H9 (cell line): Measurements from ENCODE around the gene SDC3. TPM values are rescaled to one million over a fixed set of nuclear protein-coding genes. Genes with fewer than 3 reads are reported as not detected.

Experiments
- DNase-seq: peaks from one replicate; pipeline ENCODE4 v3.0.0-alpha.2; 2017
- H2AFZ ChIP-seq: one replicate; pipeline ENCODE4 v1.6.1; 2013; ENCODE audit warnings: mild to moderate bottlenecking, low read length, control low read depth, moderate library complexity
- H2AK5ac ChIP-seq: 2 replicates; pipeline ENCODE4 v1.6.1; 2013; ENCODE audit warnings: low read length, control low read depth, mixed read lengths; ENCODE audit not compliant: insufficient read length
- H2BK120ac ChIP-seq: one replicate; pipeline ENCODE4 v1.6.1; 2013; ENCODE audit warnings: low read depth, mild to moderate bottlenecking, low read length, control low read depth, inconsistent platforms; ENCODE audit not compliant: poor library complexity, severe bottlenecking
- H2BK12ac ChIP-seq: 2 replicates; pipeline ENCODE4 v1.6.1; 2013; ENCODE audit warnings: low read length, control low read depth, mixed read lengths, low read depth; ENCODE audit not compliant: insufficient read length
- H2BK15ac ChIP-seq: 2 replicates; pipeline ENCODE4 v1.6.1; 2013; ENCODE audit warnings: low read depth, low read length, control low read depth
- H2BK20ac ChIP-seq: one replicate; pipeline ENCODE4 v1.6.1; 2013; ENCODE audit warnings: low read depth, mild to moderate bottlenecking, low read length, control low read depth, inconsistent platforms; ENCODE audit not compliant: poor library complexity, severe bottlenecking
- H2BK5ac ChIP-seq: 2 replicates; pipeline ENCODE4 v1.6.1; 2013; ENCODE audit warnings: low read length, control low read depth, mixed read lengths; ENCODE audit not compliant: insufficient read length
- H3K14ac ChIP-seq: 2 replicates; pipeline ENCODE4 v1.6.1; 2013; ENCODE audit warnings: low read length, control low read depth; ENCODE audit not compliant: insufficient read depth
- H3K18ac ChIP-seq: 2 replicates; pipeline ENCODE4 v1.6.1; 2013; ENCODE audit warnings: low read depth, mild to moderate bottlenecking, mixed read lengths, low read length, control low read depth; ENCODE audit not compliant: insufficient read length
- H3K23ac ChIP-seq: 2 replicates; pipeline ENCODE4 v1.6.1; 2013; ENCODE audit warnings: low read length, control low read depth, mixed read lengths, low read depth; ENCODE audit not compliant: insufficient read length
- H3K23me2 ChIP-seq: 2 replicates; pipeline ENCODE4 v1.6.1; 2013; ENCODE audit warnings: low read depth, mild to moderate bottlenecking, mixed read lengths, low read length, control low read depth; ENCODE audit not compliant: insufficient read length, poor library complexity, severe bottlenecking
- H3K27ac ChIP-seq: 2 replicates; pipeline ENCODE4 v1.5.1; 2013; ENCODE audit warnings: low read length, control low read depth, mixed read lengths, low read depth; ENCODE audit not compliant: insufficient read length
- H3K27me3 ChIP-seq: 2 replicates; pipeline ENCODE4 v1.6.1; 2013; ENCODE audit warnings: low read length, control low read depth, inconsistent platforms; ENCODE audit not compliant: insufficient read depth
- H3K4ac ChIP-seq: 2 replicates; pipeline ENCODE4 v1.6.1; 2013; ENCODE audit warnings: low read depth, mild to moderate bottlenecking, control low read depth, inconsistent platforms, low read length, moderate library complexity
- H3K4me1 ChIP-seq: 2 replicates; pipeline ENCODE4 v1.6.1; 2013; ENCODE audit warnings: low read length, control low read depth, inconsistent platforms; ENCODE audit not compliant: insufficient read depth
- H3K4me2 ChIP-seq: 2 replicates; pipeline ENCODE4 v1.6.1; 2013; ENCODE audit warnings: low read length, control low read depth, mixed read lengths; ENCODE audit not compliant: insufficient read length, insufficient read depth
- H3K56ac ChIP-seq: 2 replicates; pipeline ENCODE4 v1.6.1; 2013; ENCODE audit warnings: low read depth, mild to moderate bottlenecking, mixed read lengths, low read length, control low read depth; ENCODE audit not compliant: insufficient read length
- H3K79me1 ChIP-seq: 2 replicates; pipeline ENCODE4 v1.6.1; 2013; ENCODE audit warnings: low read depth, mild to moderate bottlenecking, moderate library complexity, low read length, control low read depth, inconsistent platforms; ENCODE audit not compliant: insufficient read depth, poor library complexity, severe bottlenecking
- H3K79me2 ChIP-seq: 2 replicates; pipeline ENCODE4 v1.6.1; 2013; ENCODE audit warnings: low read length, control low read depth, inconsistent platforms; ENCODE audit not compliant: insufficient read depth
- H3K9ac ChIP-seq: 2 replicates; pipeline ENCODE4 v1.6.1; 2013; ENCODE audit warnings: low read length, control low read depth, mixed read lengths; ENCODE audit not compliant: insufficient read length; ENCODE audit errors: extremely low read depth
- H3K9me3 ChIP-seq: one replicate; pipeline ENCODE4 v1.6.1; 2013; ENCODE audit warnings: low read depth, low read length, inconsistent platforms; ENCODE audit not compliant: control insufficient read depth
- H3T11ph ChIP-seq: one replicate; pipeline ENCODE4 v1.6.1; 2013; ENCODE audit warnings: mild to moderate bottlenecking, low read length, control low read depth, inconsistent platforms
- H4K20me1 ChIP-seq: one replicate; pipeline ENCODE4 v1.6.1; 2013; ENCODE audit not compliant: control insufficient read depth, insufficient read length, insufficient read depth
- H4K5ac ChIP-seq: 2 replicates; pipeline ENCODE4 v1.6.1; 2013; ENCODE audit warnings: low read depth, mild to moderate bottlenecking, mixed read lengths, low read length, control low read depth; ENCODE audit not compliant: insufficient read length
- H4K8ac ChIP-seq: replicated peaks from 2 replicates; pipeline ENCODE4 v1.6.1; 2013; ENCODE audit warnings: low read length, control low read depth, mixed read lengths, low read depth; ENCODE audit not compliant: insufficient read length
- H4K91ac ChIP-seq: 2 replicates; pipeline ENCODE4 v1.6.1; 2013; ENCODE audit warnings: low read depth, mild to moderate bottlenecking, moderate library complexity, mixed read lengths, low read length, control low read depth; ENCODE audit not compliant: insufficient read length
- H3K27ac Mint-ChIP-seq, 3 experiments: 2 replicates in 2 of 3; 3 replicates in 1 of 3; pipeline ENCODE4 v1.8.0; 2020 to 2021; ENCODE audit warnings: mixed read lengths in 3 of 3, mild to moderate bottlenecking in 1 of 3, moderate library complexity in 1 of 3
- H3K27me3 Mint-ChIP-seq: 2 replicates; pipeline ENCODE4 v1.8.0; 2021; ENCODE audit warnings: low read depth, mild to moderate bottlenecking, moderate library complexity, mixed read lengths
- H3K36me3 Mint-ChIP-seq, 3 experiments: 2 replicates in 2 of 3; 3 replicates in 1 of 3; pipeline ENCODE4 v1.8.0; 2020 to 2021; ENCODE audit warnings: low read depth in 3 of 3, mixed read lengths in 3 of 3; ENCODE audit not compliant: insufficient read depth in 1 of 3
- H3K4me1 Mint-ChIP-seq, 2 experiments: 2 replicates each; pipeline ENCODE4 v1.8.0; 2020; ENCODE audit warnings: mixed read lengths in 2 of 2
- H3K4me3 Mint-ChIP-seq, 2 experiments: 2 replicates in 1 of 2; 3 replicates in 1 of 2; pipeline ENCODE4 v1.8.0; 2020 to 2021; ENCODE audit warnings: mild to moderate bottlenecking in 2 of 2, mixed read lengths in 2 of 2, moderate library complexity in 1 of 2
- H3K9me3 Mint-ChIP-seq, 2 experiments: 2 replicates in 1 of 2; 3 replicates in 1 of 2; pipeline ENCODE4 v1.8.0; 2020; ENCODE audit warnings: mild to moderate bottlenecking in 2 of 2, mixed read lengths in 2 of 2, moderate library complexity in 1 of 2
- WGBS: extraction: QIAGEN DNeasy Blood & Tissue Kit; methylation state at CpG from one replicate; pipeline ENCODE4 v1.1.7; 2013; ENCODE audit warnings: missing lambda C conversion rate, low lambda C conversion rate, mixed read lengths; ENCODE audit not compliant: insufficient read length; ENCODE audit errors: extremely low coverage; 5-methylcytosine and 5-hydroxymethylcytosine counted together
- total RNA-seq: library from RNA; stranded (reverse); gene quantifications from 2 replicates; pipeline ENCODE4 v1.2.1, GENCODE V29; 2021
- TF ChIP-seq, protein P1 (sequence below): fragments of 200-600 bp; sonication (generic); conservative IDR thresholded peaks from 3 replicates; pipeline ENCODE4 v1.8.0; 2021; ENCODE audit warnings: antibody characterized with exemption, mild to moderate bottlenecking

The SDC3 gene
- total RNA-seq, 1 experiment from 2014 or later, result 25.9 TPM

DNA sequence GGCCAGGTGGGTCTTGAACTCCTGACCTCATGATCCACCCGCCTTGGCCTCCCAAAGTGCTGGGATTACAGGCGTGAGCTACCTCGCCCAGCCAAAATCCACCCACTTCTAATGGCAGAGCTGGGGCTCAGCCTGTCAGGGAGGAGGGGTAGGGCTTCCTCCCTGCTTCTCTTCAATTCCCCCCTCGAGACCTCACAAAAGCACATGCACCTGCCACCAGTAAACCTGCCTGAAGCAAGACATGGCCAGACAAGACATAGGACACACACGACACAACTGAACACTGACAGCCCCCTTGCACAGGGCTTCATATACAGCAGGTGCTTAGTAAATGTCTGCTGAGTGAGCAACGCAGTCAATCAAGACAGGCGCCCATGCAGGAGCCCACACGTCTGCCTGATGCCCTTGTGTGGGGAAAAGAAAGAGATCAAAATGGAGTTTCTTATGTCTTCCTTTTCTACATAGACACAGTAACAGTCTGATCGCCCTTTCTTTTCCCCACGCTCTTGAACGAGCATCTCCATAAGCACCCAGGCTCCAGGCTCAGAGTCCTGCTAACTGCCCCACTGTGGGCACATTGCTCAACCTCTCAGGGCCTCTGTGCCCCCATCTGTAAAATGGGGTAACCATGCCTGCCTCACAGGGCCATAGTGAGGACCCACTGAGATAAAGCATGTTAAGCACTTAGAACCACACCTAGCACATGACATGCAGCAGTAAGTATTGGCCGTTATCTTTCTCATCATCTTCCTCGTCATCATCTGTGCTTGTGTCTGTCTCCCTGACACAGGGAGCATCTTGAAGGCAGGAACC is 8.8 kb downstream of the SDC3 start:
- Histone ChIP-seq H3K56ac (no peak overlapping the region), H3T11ph (no peak overlapping the region), H2BK20ac (no peak overlapping the region), H2BK5ac (no peak overlapping the region), H2AK5ac (no peak overlapping the region), H2BK12ac (no peak overlapping the region), H2AFZ (no peak overlapping the region), H4K5ac (no peak overlapping the region), H2BK120ac (no peak overlapping the region), H3K4ac (no peak overlapping the region), H4K20me1 (no peaks in the 10 kb centered on the region), H3K27me3 (no peaks in the 10 kb centered on the region), H3K27ac (no peak overlapping the region), H4K8ac (no peak overlapping the region), H3K4me1 (no peaks in the 10 kb centered on the region; the same call in 1 of the 2 replicates), H3K14ac (no peak overlapping the region), H3K79me1 (no peaks in the 10 kb centered on the region), H3K9ac (no peak overlapping the region), H3K18ac (no peak overlapping the region), H3K23me2 (no peaks in the 10 kb centered on the region), H3K79me2 (no peaks in the 10 kb centered on the region), H3K9me3 (no peaks in the 10 kb centered on the region), H2BK15ac (no peak overlapping the region), H3K4me2 (no peak overlapping the region), H4K91ac (no peak overlapping the region), H3K23ac (no peak overlapping the region)
- WGBS, result no CpG with 5 or more reads among the region's 13 CpGs
- TF ChIP-seq, protein P1, sequence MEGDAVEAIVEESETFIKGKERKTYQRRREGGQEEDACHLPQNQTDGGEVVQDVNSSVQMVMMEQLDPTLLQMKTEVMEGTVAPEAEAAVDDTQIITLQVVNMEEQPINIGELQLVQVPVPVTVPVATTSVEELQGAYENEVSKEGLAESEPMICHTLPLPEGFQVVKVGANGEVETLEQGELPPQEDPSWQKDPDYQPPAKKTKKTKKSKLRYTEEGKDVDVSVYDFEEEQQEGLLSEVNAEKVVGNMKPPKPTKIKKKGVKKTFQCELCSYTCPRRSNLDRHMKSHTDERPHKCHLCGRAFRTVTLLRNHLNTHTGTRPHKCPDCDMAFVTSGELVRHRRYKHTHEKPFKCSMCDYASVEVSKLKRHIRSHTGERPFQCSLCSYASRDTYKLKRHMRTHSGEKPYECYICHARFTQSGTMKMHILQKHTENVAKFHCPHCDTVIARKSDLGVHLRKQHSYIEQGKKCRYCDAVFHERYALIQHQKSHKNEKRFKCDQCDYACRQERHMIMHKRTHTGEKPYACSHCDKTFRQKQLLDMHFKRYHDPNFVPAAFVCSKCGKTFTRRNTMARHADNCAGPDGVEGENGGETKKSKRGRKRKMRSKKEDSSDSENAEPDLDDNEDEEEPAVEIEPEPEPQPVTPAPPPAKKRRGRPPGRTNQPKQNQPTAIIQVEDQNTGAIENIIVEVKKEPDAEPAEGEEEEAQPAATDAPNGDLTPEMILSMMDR, result no peak
- DNase-seq, result no peak
- Mint-ChIP-seq H3K4me1 (peaks cover 27 to 44% of the 10 kb centered on the region in 2 experiments), H3K27me3 (peaks cover 2% of the 10 kb centered on the region), H3K27ac (no peak overlapping the region; a peak in 1 of 7 replicates), H3K4me3 (no peak overlapping the region), H3K36me3 (no peaks in the 10 kb centered on the region; a peak in 1 of 7 replicates), H3K9me3 (no peaks in the 10 kb centered on the region)
